T-helper 2 cell treated with Interferon-gamma antibody and Interleukin-4, amounts not matched to agents 100 ng/mL and 5 ng/mL, for 36 hours (primary cell): Measurements from ENCODE around the gene RPS21. TPM values are rescaled to one million over a fixed set of nuclear protein-coding genes. Genes with fewer than 3 reads are reported as not detected.

ENCODE experiments used
- intact Hi-C: fragments of 100-400 bp; cut with micrococcal nuclease; formaldehyde crosslinking; loops from one replicate; pipeline ENCODE4 v1.15.1; 2023
- total RNA-seq: library from RNA; stranded (reverse); gene quantifications from 2 replicates; pipeline ENCODE4 v1.2.3, GENCODE V29; 2022

RPS21 gene
- total RNA-seq, 1 donor from 2014 or later: 1,960 TPM

DNA sequence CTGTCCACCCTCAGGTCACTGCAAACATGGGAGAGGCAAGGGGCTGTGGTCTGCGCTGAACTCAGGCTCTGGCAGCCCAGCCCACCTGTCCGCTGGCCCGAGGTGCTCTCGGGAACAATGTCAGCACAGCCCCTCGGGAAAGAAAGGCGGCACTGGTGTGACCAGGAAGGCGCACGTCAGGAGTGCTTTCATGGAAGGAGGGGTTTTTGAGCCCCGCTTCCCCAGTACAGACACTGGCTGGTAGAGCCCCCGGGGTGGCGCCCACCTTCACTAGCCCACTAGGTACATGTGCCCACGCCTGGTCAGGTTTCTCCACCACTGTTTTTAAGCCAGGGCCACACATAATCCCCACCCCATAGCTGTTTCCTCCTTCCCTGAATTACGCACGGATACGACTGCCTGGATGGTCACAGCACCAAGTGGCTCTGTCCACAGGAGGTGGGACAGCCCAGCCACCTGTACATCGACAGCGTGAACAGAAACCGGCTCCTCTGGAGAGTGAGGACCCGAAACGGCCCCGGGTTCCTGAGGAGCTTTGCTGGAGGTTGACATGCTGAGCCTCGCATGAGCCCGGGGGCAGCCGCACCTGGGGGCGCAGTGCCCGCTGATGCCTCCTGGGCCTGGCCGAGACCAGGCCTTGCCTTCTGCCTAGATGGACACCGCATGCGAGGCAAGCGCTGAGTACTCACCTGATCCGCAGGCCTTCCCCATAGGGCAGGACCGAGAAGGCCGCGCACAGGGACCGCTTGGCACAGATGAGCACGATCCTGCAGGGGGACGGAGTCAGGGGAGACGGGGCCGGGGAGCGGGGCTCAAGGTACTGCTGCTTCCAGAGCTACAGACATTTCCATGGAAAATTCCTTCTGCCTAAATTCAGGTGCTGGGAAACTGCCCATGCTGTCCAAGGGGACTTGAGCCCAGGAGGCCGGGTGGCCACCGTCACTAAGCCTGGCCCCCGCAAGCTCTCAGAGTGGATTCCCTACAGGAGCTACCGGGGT, 7.6 kb downstream of the RPS21 start:
- intact Hi-C loops: no loop called here

DNA sequence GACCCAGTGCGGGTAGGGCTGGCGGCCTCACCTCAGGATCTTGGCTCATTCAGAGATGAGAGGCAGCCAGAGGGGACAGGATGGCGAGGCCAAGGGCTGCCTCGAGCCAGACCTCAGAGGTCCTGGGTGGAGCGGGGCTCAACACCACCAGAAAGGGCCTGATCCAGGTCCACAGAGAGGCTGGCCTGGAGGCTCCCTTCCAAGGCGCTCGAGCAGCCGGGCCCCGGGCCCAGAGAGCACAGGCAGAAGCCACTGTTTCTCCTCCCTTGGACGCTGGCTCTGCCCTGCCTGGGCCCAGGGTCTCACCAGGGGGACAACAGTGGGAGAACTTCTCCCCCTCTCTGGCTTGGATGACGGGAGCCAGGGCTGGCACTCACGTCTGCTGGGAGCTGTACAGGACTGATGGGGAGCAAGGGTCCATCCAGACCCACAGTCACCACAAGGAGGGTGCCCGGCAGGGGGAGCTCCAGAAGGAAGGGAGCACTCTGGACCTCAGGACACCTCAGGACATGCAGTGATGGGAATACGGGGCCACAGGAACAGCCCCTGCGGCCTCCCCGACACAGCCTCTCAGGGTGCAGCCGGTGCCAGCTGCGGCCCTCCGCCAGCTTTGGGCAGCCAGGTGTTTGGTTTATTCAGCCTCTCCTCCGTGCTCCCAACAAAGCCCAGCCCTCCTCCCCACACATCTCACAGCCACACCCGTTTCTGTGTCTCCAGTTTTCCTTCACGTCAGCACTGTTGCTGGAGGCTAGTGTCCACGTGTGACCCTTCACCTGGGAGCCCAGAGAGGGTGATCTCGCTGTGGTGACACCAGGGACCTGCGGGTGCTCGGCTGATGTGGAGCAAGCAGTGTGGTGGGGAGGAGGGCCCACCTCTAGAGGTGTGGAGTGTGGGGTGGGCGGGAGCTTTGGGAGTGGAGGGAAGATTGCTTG, 8.7 kb downstream of the RPS21 start:
- intact Hi-C loops: no loop called here

DNA sequence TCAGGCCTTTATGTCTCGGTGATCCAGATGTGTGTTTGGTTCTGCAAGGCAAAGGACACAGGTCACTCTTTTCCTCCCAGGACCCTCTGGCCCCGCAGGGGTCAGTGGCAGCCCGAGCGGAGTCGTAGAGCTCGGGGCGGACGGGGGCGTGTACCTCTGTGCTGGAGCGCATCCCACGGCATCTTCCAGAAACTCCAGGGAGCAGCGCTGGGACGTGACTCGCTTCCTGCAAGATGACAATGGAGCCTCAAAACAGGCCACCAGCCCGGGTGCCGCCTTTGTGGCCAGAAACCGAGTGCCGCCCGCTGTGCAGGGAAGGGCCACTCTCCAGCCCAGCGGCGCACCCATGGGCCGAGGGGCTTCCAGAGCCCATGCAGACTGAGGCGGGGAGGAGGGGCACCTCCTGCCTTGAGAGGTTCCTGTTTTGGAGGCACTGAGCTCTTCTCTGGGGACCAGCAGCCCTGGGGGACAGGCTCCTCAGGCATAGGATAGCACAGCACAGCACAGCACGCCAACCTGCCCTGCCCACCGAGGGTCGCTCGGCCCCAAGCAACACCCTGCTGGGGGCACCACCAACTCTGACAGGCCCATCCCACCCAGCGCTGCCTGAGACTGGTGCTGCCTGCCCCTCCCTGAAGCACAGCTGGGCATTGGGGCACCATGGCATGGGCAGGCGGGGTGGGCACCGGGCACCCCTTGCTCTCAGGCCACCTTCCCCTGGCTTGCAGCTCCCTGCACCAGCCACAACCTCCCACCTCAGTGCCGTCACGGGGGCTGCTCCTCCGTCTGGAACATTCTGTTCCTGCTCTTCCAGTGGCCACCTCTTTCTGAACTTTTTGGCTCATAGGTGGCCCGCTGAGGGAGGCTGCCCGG, 9.7 kb downstream of the RPS21 start:
- intact Hi-C loops: no loop called here

DNA sequence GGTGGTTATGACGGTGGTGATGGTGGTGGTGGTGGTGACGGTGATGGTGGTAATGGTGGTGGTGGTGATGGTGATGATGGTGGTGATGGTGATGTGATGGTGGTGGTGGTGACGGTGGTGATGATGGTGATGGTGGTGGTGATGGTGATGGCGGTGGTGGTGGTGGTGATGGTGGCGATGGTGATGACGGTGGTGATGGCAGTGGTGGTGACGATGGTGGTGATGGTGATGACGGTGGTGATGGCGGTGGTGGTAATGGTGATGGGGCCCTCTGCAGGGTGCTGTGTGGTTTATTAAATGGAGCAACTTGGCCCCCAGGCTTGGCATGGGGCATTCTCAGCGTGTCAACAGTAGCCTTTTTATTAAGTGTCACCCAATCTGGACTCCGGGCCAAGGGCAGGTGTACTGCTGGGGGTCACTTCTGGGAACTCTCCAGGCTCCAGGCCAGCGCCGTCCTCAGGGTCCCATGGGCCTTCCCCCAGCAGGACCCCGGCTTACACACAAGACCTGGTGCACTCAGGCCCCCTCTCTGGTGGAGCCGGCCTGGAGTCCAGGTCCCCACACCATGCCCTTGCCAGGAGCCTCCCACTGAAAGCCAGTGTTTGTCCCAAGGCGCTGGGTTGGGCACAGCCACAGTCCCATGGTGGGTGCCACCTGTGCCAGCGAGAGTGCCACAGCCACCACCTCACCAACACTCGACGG, 11.4 kb downstream of the RPS21 start:
- intact Hi-C loops: no loop called here

DNA sequence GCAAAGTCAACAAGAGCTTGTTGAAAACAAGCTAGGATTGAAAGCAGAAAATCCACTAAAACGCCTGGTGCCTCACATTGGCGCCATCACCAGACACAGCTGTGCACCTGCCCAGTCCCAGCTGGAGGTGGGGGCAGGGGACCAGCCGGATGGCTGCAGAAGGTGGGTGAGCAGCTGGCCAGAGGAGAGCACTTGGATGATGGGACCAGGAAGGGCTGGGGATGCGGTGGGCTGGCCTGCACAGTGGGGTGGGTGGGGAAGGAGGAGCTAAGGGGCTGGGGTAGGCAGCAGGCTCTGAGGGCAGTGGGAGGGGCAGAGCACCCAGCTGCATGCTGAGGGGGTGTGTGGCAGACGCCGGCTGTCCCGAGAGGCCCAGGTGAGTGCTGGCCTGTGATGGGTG, 13.1 kb downstream of the RPS21 start:
- intact Hi-C loops: no loop called here

DNA sequence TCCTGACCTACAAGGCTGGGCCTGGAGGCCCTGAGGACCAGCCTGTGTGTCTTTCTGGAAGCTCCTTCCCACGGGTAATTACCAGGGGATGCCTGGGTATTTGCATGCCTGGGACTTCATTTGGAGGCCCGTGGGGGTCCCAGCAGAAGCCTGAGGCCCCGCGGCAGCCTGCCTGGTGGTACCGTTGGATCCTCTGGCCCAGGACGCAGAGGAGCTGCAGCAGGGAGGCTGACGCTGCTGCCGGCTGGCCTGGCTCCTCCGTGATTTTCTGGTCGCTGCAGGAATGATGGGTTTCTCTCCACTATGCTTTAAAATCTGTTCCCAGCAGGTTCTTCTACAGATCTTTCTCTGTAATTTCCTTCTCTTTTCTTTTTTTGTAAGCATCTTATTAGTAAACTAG, 13.6 kb downstream of the RPS21 start:
- intact Hi-C loops: no loop called here

DNA sequence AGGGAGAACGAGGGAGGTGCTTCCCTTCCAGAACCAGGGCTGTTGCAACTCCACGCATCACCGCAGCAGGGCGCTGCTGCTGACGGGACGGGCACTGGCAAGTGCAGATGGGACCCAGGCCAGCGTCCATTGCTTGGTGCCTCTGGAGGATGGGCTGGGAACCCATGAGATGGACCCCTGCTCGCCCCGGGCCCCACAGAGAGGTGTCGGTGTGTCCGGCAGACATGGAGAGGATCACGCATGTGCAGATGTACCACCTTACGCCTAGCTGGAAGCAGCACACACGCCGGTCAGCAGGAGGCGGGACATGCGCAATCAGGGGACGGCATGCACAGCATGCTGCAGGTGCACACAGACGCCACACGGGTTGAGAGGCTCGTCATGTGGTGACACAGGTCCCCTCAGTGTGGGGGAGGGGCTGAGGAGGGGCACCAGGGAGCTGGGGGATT, 14.5 kb downstream of the RPS21 start:
- intact Hi-C loops: no loop called here

DNA sequence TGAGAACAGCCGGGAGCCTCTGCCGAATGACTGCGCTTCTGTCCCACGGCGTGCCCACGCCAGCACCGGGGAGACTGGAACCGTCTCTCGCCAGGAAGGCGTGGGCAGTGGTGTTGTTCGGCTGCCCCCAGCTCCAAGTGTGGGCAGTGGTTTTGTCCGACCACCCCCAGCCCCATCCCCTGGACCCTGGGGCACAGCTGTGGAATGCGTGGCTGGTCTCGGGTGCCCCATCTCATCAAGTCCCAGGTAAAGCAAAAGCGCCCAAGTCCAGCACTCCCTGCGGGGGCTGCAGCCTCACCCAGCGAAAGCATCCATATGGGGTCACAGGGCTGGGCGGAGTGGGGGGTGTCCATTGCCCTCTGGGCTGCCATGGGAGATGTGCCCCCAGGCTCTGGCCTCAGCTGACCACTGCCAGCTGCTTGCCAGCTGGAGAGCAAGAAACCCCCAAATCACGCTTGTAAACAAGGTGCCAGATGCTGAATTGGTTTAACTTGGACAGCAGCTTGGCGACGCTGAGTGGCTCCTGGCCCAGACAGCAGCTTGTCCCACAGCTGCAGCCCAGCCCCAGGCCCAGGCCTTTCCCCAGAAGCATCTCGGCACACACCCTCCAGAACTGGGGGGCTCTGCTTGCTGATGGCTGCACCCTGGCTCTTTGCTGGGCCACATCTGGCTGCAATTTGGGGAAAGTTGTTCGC, 15.7 kb downstream of the RPS21 start:
- intact Hi-C loops: no loop called here

DNA sequence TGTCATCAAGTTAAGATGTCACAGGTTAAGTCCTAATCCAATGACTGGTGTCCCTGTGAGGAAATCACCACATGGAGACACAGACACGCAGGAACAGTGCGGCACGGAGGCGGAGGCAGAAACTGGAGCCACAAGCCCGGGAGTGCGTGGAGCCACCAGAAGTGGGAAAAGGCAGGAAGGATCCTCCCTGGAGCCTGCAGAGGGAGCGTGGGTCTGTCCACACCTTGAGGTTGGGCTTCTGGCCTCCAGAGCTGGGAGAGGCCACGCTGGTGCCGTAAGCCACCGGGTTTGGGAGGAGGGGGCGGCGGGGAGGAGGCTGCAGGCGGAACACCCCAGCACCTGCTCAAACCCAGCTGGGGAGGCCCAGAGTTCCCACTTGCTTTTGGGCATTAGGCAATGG, 16.4 kb downstream of the RPS21 start:
- intact Hi-C loops: no loop called here

DNA sequence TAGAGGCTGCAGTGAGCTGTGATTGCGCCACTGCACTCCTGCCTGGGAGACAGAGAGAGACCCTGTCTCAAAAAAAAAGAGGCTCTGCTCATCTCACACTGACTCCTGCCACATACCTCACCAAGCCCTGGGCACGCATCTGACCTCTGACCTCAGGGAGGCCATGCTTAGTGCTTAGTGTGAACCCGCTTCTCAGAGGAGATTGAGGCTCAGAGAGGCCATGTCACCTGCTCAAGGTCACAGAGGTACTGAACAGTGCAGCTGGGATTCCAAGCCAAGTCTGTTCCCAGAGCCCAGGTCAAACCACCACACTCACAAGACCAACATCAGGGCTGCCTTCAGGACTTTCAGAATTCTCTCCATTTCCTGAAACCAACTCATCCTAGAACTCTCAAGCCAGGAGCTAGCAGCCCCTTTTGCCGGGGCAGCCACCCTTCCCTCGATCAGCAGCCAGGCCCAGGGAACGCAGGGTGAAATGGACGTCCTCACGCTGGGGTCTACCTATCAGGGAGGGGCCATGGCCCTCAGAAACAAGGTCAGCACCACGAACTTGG, 17.3 kb downstream of the RPS21 start:
- intact Hi-C loops: no loop called here

DNA sequence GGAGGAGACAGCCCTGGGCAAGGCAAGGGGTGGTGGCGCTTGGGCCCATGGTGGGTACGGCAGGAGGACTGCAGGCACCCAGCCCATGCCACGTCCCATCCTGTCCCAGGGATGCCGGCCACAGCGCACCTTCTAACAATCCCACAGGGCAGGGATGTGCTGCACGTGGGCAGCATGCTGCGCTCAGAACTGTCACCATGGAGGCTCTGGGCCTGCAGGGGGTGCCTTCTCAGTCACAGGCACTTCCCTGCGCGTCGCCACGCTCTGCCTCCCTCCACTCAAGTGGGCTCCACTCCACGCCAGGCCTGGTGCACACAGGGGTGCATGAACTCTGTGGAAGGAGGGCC, 17.8 kb downstream of the RPS21 start:
- intact Hi-C loops: loop anchor here (5.0 kb wide), 3 partner anchors 222 to 813 kb away; partner anchors contain the start of genes LSM14B, MTG2 and YTHDF1

DNA sequence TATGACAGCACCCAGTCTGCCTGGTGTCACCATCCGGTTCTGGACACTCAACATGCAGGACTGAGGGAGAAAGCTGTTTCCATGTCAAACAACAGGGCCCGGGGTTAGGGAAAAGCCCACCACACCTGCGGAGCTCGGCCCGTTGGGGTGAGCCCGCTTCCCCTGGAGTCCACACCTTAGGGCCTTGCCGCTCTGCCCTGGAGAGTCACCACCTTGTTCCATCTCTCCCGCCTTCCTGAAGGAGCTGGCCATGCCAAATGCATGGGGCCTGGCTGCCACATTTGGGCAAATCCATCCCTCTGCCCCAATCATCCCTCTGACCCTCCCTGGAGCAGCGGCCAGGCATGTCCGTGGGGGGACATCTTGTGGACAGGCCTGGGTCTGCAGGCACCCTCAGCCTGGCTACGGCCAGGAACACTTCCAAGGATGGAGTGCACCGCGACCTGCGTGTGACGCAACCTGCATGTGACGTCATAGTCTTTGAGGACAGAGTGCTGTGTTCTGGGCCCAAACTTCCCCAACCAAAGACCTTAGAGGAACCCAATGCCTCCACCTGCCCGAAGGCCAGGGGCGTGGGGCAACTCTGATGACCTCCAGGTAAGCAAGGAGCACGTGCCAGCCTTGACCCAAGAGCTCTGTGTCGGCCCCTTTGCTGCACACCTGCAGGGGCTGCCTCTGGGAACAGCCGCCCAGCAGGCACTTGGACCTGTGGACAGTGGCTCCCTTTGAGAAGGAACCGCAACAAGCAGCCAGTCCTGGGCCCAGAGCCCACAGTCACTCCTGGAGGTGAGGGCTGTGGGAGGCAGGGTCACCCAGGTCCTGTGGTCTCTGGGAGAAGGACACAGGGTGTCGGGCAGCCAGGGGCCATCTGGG, 18.4 kb downstream of the RPS21 start:
- intact Hi-C loops: loop anchor here (5.0 kb wide), 3 partner anchors 223 to 812 kb away; partner anchors contain the start of genes LSM14B, MTG2 and YTHDF1

DNA sequence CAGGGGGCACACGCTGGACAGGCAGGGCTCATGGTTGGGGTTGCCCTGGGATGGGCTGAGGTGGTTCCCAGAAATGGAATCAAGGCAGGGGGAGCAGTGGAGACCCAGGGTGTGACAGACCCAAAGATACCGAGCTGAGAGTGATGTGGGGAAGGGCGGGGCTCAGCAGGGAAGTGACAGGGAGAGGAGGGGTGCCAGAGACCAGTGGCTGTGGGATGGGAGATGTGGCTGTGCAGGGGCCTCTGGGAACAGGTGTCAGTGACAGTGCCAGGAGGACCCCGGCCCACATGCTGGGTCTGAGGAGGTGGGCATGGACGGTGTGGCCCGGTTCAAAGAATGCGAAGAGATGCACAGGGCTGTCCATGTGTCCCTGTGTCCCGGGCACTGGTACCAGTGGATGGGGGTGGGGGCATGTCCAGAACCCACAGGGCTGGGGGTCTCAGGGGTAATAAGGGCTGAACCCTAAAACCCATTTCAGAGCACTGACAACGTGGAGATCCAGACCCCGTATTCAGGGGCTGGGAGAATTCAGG, 19.1 kb downstream of the RPS21 start:
- intact Hi-C loops: loop anchor here (2.0 to 5.0 kb wide), 4 partner anchors 103 to 811 kb away; partner anchors contain the start of genes ADRM1, LSM14B, MTG2 and YTHDF1

DNA sequence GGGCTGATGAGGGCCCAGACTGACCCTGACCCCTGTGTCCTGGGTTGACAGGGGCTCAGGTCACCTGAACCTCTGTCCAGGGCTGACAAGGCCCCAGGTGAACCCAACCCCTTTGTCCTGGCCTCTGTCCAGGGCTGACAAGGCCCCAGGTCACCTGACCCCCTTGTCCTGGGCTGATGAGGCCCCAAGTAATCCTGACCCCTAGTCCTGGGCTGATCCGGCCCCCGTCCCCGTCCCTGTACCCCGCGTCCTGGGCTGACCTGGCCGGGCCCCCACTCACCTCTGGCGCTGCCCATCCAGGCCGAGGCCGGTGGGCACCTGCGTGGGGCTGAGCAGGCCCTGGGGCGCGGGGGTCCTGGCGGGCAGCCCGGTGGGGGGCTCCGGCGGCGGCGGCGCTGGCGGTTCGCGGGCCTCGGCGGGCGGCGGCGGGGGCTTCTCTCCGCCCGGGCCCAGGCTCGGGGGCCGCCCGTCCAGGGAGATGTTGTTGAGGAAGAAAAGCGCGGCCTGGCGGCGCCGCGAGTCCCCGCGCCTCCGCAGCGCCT, 19.8 kb downstream of the RPS21 start:
- intact Hi-C loops: loop anchor here (1.0 to 5.0 kb wide), 6 partner anchors 19 to 811 kb away; partner anchors contain the start of genes ADRM1, LSM14B, MTG2 and RPS21

DNA sequence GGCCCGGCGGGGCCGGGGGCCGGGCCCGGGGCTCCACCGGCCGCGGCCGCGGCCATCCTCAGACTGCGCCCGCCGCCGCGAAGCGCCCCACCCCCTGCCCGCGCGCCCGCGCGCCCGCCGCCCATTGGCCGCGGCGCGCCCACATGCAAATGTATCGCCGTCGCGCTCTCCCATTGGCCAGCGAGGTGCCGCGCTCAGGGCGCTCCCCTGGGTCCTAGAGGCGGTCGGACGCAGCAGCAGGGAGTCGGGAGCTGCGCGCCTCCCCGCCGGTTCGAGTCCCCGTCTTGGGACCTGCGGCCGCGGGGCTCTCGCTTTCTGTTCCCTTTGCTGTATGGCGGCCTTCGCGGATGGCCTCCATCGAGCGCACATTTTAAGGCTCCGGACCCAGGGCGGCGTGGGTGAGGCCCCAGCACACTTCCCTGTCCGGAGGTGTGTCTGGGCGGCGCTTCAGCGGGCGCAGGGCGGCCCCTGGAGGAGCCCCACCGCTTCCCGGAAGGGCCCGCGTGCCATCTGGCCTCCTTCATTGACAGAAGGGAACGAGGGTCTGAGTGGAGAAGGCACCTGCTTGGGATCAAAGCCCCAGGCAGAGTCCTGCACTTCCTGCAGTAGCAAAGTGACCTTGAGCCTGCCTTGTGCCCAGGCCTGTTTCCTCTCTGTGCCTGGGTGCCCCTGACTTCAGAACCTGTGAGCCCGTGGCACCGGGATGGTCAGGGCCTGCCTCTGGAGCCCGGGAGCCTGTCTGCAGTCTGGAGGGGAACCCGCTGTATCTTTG, 20.5 kb downstream of the RPS21 start, which contains the start of gene CABLES2:
CABLES2 (minus strand) TSS at position 65 of the 772 bp plus-strand sequence; CDS start at position 56, 9 bp downstream.
- intact Hi-C loops: loop anchor here (1.0 to 5.0 kb wide), 6 partner anchors 20 to 810 kb away; partner anchors contain the start of genes ADRM1, LSM14B, MTG2 and RPS21

DNA sequence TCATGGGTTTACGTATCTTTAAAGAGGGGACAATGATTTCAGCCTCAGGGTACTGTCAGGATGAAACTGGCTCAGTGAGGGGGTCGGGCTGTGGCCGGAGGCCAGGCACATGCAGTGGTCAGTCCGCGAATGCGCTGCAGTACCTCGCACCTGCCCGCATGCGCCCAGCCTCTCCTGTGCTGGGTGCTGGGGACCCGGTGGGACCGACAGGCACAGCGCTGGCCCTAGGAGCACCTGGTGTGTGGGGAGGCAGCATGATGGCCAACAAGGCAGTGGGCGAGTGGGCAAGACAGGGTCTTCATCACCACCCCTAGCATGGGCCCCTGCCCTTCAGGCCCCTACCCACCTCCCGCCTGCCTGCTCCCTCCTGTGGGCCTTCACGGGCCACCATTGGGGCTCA, 21.2 kb downstream of the RPS21 start:
- intact Hi-C loops: loop anchor here (5.0 kb wide), 3 partner anchors 226 to 809 kb away; partner anchors contain the start of genes LSM14B, MTG2 and YTHDF1
